Stimulated activated memory B cell treated with anti-CD40 and anti-IgM and Interleukin-4, amounts not matched to agents 10 μg/mL and 1 μg/mL and 100 μg/mL, for 72 hours (primary cell): Measurements from ENCODE around the gene WDR64.

ENCODE experiments used
- ATAC-seq: fragments of 150-1000 bp; cut with Tn5 transposase; 2 replicates; pipeline ENCODE4 v1.10.0; 2021
- H3K27ac Mint-ChIP-seq: one replicate; pipeline ENCODE4 v1.8.0; 2022; ENCODE audit warnings: mild to moderate bottlenecking, mixed read lengths
- H3K27me3 Mint-ChIP-seq: one replicate; pipeline ENCODE4 v1.8.0; 2022; ENCODE audit warnings: mixed read lengths
- H3K36me3 Mint-ChIP-seq: one replicate; pipeline ENCODE4 v1.8.0; 2022; ENCODE audit warnings: mixed read lengths
- H3K4me1 Mint-ChIP-seq: one replicate; pipeline ENCODE4 v1.8.0; 2022; ENCODE audit warnings: mixed read lengths
- H3K4me3 Mint-ChIP-seq: one replicate; pipeline ENCODE4 v1.8.0; 2022; ENCODE audit warnings: mild to moderate bottlenecking, moderate library complexity, mixed read lengths
- H3K9me3 Mint-ChIP-seq: one replicate; pipeline ENCODE4 v1.8.0; 2022; ENCODE audit warnings: mixed read lengths

The WDR64 gene

GRCh38 chr1:241652012-241652411 lies at the start of gene WDR64:
TSS of gene WDR64 (plus strand) at chr1:241652281. CDS start at chr1:241652485, 204 bp downstream.
- Mint-ChIP-seq H3K4me3 (no peak within 1 kb of the TSS), H3K4me1 (no peaks in the 10 kb centered on the region), H3K9me3 (no peaks in the 10 kb centered on the region), H3K27me3 (peaks cover 11% of the 10 kb centered on the region), H3K27ac (no peak within 1 kb of the TSS), H3K36me3 (peaks cover 6% of the 10 kb centered on the region)
- ATAC-seq = no peak

DNA sequence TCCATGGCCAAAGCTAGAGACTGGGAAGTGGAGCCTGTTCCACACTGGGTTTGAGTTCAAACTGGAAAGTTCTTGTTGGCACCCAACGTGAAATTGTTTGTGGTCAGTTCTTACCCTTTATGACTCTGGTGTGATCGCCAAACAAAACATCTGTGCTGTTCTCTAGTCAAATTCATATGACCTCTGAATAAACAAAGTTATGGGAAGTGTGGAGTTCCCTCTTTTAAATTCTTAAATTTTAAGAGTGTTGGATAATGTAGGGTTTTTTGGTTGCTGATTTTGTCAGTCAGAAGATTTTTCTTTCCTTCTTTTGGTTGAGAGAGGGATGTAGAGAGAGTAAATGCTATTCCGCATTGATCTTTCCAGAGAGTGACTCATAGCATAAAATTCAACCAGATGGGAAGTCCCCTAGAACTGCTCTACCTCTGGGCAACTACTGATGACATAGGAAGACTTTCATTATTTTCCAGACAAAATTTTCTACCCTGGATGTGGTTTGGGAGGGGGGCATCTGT lies 48.3 kb upstream of the WDR64 start:
- no peaks in the 10 kb centered on the region for H3K27me3 Mint-ChIP-seq
- peak overlapping the region; percentile 78 for H3K27ac Mint-ChIP-seq
- no peak overlapping the region for H3K4me3 Mint-ChIP-seq
- ATAC-seq = peak; percentile 44
- H3K36me3 Mint-ChIP-seq = peaks cover 57% of the 10 kb centered on the region
- H3K9me3 Mint-ChIP-seq = peaks cover 4% of the 10 kb centered on the region
- peaks cover 61% of the 10 kb centered on the region for H3K4me1 Mint-ChIP-seq

DNA sequence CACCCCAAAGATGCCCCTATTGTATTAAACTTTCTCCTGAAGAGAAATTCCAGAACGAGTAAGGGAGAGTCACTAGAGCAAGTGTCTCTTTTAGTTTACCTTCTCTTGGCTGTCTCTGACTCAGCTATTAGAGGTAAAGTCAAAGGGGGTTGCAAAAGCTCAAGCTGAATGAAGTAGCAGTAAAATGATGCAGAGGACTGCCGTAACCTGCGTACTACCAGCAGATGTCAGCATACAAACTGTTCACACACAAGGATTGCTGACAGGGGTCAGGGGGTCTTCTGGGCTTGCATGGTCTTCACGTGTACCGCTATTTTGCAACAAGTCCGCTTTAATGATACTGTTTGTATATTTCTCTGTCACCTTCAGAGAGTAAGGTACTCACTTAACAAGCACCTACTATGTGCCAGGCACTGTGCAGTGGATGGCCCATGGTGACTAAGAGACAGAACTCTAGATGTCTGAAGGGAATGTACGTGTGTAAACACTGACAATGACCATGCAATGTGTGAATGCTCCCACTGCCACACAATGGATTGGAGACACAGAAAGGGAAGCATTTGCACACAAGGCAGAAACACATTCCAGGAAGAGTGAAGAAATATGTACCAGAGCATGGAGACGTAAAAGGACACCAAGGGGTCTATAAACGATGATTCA lies 46.8 kb upstream of the WDR64 start:
- no peaks in the 10 kb centered on the region for H3K27me3 Mint-ChIP-seq
- ATAC-seq = no peak
- H3K4me3 Mint-ChIP-seq = no peak overlapping the region
- peaks cover 4% of the 10 kb centered on the region for H3K9me3 Mint-ChIP-seq
- H3K27ac Mint-ChIP-seq = no peak overlapping the region
- H3K36me3 Mint-ChIP-seq = peaks cover 63% of the 10 kb centered on the region
- peaks cover 58% of the 10 kb centered on the region for H3K4me1 Mint-ChIP-seq

DNA sequence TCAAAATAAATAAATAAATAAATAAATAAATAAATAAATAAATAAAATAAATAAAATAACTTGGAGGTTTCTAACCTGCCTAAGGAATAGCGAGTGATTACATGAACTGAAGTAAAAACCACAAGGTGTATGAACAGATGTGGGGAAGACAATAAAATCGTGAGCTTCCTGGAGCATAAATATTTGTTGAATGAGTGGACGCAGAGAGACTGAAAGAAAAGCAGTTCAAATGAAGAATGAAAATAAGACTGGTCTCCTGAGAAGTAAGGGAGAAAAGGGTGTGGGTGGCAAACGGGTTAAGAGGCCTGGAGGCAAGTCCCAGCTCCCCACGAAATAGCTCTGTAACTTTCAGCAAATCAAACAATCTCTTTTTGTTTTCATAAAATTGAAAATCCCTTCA lies 45.5 kb upstream of the WDR64 start:
- no peaks in the 10 kb centered on the region for H3K27me3 Mint-ChIP-seq
- no peak for ATAC-seq
- H3K4me3 Mint-ChIP-seq = no peak overlapping the region
- H3K27ac Mint-ChIP-seq = no peak overlapping the region
- H3K36me3 Mint-ChIP-seq = peaks cover 52% of the 10 kb centered on the region
- H3K4me1 Mint-ChIP-seq = peaks cover 45% of the 10 kb centered on the region
- H3K9me3 Mint-ChIP-seq = peaks cover 4% of the 10 kb centered on the region

DNA sequence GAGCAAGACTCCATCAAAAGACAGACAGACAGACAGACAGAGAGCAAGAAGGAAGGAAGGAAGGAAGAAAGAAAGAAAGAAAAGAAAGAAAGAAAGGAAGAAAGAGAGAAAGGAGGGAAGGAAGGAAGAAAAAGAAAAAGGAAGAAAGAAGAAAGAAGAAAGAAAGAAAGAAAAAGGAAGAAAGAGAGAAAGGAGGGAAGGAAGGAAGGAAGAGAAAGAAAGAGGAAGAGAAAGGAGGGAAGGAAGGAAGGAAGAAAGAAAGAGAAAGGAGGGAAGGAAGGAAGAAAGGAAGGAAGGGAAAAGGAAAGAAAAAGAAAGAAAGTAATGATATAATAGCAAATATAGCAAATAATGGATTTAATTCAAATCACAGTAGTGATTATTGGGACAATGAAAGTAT lies 44.6 kb upstream of the WDR64 start:
- Mint-ChIP-seq H3K9me3 (no peaks in the 10 kb centered on the region), H3K27me3 (no peaks in the 10 kb centered on the region), H3K4me3 (no peak overlapping the region), H3K4me1 (peaks cover 36% of the 10 kb centered on the region), H3K27ac (peak overlapping the region; percentile 52), H3K36me3 (peaks cover 43% of the 10 kb centered on the region)
- no peak for ATAC-seq

GRCh38 chr1:241608379-241609033 lies 43.6 kb upstream of the WDR64 start:
- H3K36me3 Mint-ChIP-seq = peaks cover 38% of the 10 kb centered on the region
- peaks cover 32% of the 10 kb centered on the region for H3K4me1 Mint-ChIP-seq
- peak; percentile 26 for ATAC-seq
- no peaks in the 10 kb centered on the region for H3K9me3 Mint-ChIP-seq
- H3K27me3 Mint-ChIP-seq = no peaks in the 10 kb centered on the region
- H3K27ac Mint-ChIP-seq = peak overlapping the region; percentile 20
- H3K4me3 Mint-ChIP-seq = no peak overlapping the region

DNA sequence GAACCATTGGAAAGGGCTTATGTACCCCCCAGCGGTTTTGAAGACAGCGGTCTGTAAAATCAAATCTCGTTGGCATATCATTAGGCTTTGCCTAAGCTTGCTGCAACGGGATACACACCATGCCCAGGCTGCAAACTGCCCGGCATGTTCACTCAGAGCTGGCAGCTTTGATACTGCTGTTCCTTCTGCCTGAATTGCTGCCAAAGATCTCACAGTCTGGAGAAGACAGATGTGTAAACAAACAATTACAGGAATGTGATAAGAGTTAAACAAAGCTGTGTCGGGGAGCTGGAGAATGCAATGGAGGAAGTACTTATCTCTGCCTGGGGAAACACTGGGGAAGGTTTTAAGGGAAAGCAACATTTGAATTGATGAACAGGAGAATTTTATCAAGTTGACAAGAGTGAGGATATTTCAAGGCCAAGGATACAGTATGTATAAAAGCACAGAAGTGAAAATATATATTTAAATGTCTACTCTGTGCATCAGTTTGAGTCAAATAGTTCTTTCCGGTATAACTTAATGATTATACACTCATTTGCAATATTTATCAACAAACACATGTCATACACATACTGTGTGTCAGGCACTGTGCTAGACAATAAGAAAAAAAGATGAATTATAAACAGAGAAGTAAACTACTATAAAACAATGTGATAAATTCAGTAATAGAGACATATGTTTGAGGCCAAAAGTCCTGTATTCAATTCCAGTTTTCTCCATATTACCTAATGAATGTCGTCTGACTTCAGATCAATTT lies 41.8 kb upstream of the WDR64 start:
- no peak for ATAC-seq
- H3K4me1 Mint-ChIP-seq = peaks cover 30% of the 10 kb centered on the region
- no peak overlapping the region for H3K4me3 Mint-ChIP-seq
- no peaks in the 10 kb centered on the region for H3K9me3 Mint-ChIP-seq
- H3K36me3 Mint-ChIP-seq = peaks cover 28% of the 10 kb centered on the region
- no peaks in the 10 kb centered on the region for H3K27me3 Mint-ChIP-seq
- H3K27ac Mint-ChIP-seq = no peak overlapping the region

GRCh38 chr1:241611063-241611462 lies 41.0 kb upstream of the WDR64 start:
- ATAC-seq = peak; percentile 86
- no peak overlapping the region for H3K27ac Mint-ChIP-seq
- no peak overlapping the region for H3K4me3 Mint-ChIP-seq
- H3K4me1 Mint-ChIP-seq = peaks cover 35% of the 10 kb centered on the region
- no peaks in the 10 kb centered on the region for H3K27me3 Mint-ChIP-seq
- no peaks in the 10 kb centered on the region for H3K9me3 Mint-ChIP-seq
- H3K36me3 Mint-ChIP-seq = peaks cover 20% of the 10 kb centered on the region

- H3K9me3 Mint-ChIP-seq = no peaks in the 10 kb centered on the region
- no peak for ATAC-seq
- peaks cover 18% of the 10 kb centered on the region for H3K36me3 Mint-ChIP-seq
- H3K4me1 Mint-ChIP-seq = peaks cover 35% of the 10 kb centered on the region
- no peak overlapping the region for H3K27ac Mint-ChIP-seq
- no peak overlapping the region for H3K4me3 Mint-ChIP-seq
- no peaks in the 10 kb centered on the region for H3K27me3 Mint-ChIP-seq
Observed at GRCh38 chr1:241611736-241612135, 40.3 kb upstream of the WDR64 start.

DNA sequence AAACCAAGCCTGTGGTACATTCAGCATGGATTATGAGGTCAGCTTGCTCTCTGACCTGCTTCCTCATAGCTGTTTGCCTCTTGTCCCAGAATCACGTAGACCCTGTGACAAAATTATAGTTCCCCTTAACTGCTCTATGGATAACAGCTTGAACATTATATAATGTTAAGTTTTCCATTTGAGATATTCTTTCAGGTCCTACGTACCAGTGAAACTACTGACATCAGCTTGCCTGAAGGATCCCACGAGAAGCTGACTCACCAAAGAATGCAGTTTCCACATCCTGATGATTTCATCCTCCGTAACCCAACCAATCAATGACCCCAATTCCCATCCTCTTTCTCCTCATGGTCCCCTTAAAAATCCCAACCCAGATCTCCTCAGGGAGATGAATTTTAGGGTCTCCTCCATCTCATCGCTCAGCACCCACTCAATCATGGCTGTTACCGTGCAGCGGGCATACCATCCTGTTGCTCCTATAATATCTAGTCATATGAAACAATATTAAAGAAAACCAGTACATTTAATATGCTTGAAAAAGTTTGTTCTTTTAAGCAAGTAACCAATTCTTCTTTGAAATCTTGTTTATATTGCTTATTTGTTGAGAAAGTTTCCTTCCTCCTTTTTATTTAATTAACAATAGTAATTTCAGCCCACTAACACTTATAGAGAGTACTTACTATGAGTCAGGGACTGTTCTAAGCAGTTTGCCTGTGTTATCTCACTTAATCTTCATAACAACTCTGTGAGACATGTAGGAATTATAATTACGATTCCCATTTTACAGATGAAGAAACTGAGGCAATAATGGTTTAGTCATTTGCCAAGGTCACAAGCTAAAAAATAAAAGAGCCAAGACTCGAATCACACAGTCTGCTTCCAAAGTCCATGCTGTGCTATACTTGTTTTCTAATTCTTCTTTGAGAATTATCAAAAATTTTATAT lies 39.3 kb upstream of the WDR64 start:
- peak overlapping the region; percentile 38 for H3K27ac Mint-ChIP-seq
- peaks cover 18% of the 10 kb centered on the region for H3K36me3 Mint-ChIP-seq
- no peak overlapping the region for H3K4me3 Mint-ChIP-seq
- no peaks in the 10 kb centered on the region for H3K27me3 Mint-ChIP-seq
- no peak for ATAC-seq
- peaks cover 32% of the 10 kb centered on the region for H3K4me1 Mint-ChIP-seq
- H3K9me3 Mint-ChIP-seq = no peaks in the 10 kb centered on the region

GRCh38 chr1:241614144-241614543 lies 37.9 kb upstream of the WDR64 start:
- peak; percentile 63 for ATAC-seq
- H3K4me3 Mint-ChIP-seq = no peak overlapping the region
- peaks cover 21% of the 10 kb centered on the region for H3K36me3 Mint-ChIP-seq
- no peak overlapping the region for H3K27ac Mint-ChIP-seq
- no peaks in the 10 kb centered on the region for H3K27me3 Mint-ChIP-seq
- H3K4me1 Mint-ChIP-seq = peaks cover 33% of the 10 kb centered on the region
- no peaks in the 10 kb centered on the region for H3K9me3 Mint-ChIP-seq

DNA sequence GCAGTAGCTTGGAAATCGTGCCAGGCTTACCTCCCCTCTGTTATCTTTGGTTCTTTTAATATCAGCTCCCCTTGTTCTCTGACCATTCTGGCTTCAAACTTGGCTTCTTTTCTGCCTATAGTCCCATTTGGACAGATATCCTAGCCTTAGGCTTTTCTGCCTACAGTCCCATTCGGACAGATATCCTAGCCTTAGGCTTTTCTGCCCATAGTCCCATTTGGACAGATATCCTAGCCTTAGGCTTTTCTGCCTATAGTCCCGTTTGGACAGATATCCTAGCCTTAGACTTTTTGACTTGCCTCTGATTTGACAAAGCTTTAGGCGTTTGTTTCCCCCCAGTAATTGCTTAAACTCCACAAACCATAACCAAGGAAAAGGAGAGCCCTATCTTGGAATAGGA lies 37.5 kb upstream of the WDR64 start:
- Mint-ChIP-seq H3K27me3 (no peaks in the 10 kb centered on the region), H3K4me3 (no peak overlapping the region), H3K9me3 (no peaks in the 10 kb centered on the region), H3K4me1 (peaks cover 33% of the 10 kb centered on the region), H3K27ac (peak overlapping the region; percentile 45), H3K36me3 (peaks cover 19% of the 10 kb centered on the region)
- no peak for ATAC-seq

- Mint-ChIP-seq H3K27me3 (no peaks in the 10 kb centered on the region), H3K9me3 (no peaks in the 10 kb centered on the region), H3K4me1 (peaks cover 33% of the 10 kb centered on the region), H3K36me3 (peaks cover 17% of the 10 kb centered on the region), H3K27ac (peak overlapping the region; percentile 45), H3K4me3 (no peak overlapping the region)
- ATAC-seq = no peak
Observed at GRCh38 chr1:241615043-241615974, 36.8 kb upstream of the WDR64 start.

GRCh38 chr1:241617426-241617825 lies 34.7 kb upstream of the WDR64 start:
- Mint-ChIP-seq H3K4me3 (no peak overlapping the region), H3K36me3 (peaks cover 28% of the 10 kb centered on the region)

More at GRCh38 chr1:241617426-241617825, 34.7 kb upstream of the WDR64 start:
- no peak for ATAC-seq
- Mint-ChIP-seq H3K27ac (peak overlapping the region; percentile 17), H3K9me3 (no peaks in the 10 kb centered on the region), H3K27me3 (no peaks in the 10 kb centered on the region), H3K4me1 (peaks cover 41% of the 10 kb centered on the region)
